GM19043 (cell line): ENCODE measurements around the gene CAPS.

Experiments used
- ATAC-seq: cut with Tn5 transposase; IDR thresholded peaks from one replicate; pipeline ENCODE4 v1.9.1; 2021; ENCODE audit warnings: low read depth; ENCODE audit not compliant: unreplicated experiment

Gene CAPS

GRCh38 chr19:5908773-5909442 lies 5.1 kb upstream of the CAPS start:
- ATAC-seq: no peak

GRCh38 chr19:5910638-5910907 lies 3.5 kb upstream of the CAPS start:
- no peak for ATAC-seq

DNA sequence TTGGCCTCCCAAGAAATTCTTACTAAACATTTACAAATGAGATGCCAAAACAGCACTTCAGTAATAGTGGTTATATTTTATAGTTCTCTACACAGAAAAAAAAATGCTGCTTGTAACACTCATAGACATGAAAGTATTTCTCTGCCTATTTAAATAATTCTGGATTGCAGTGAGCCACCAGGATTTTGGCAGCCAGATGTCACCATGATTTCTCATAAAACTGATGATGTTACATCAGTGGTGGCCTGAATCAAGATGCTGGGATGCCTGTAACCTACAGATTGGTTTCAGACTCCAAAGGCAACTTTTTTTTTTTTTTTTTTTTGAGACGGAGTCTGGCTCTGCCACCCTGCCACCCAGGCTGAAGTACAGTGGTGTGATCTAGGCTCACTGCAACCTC lies 2.7 kb upstream of the CAPS start:
- no peak for ATAC-seq

DNA sequence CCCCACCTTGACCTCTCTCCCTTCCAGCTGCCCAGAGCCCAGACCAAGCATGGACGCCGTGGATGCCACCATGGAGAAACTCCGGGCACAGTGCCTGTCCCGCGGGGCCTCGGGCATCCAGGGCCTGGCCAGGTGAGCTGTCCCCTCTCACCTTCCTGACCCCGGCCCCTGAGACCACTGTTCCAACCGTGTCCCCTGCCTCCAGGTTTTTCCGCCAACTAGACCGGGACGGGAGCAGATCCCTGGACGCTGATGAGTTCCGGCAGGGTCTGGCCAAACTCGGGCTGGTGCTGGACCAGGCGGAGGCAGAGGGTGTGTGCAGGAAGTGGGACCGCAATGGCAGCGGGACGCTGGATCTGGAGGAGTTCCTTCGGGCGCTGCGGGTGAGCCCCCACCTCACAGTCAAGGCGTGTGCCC lies 312 bp downstream of the CAPS start:
- no peak for ATAC-seq

- no peak for ATAC-seq
Measured at GRCh38 chr19:5914946-5915781, 1.1 kb downstream of the CAPS start.

DNA sequence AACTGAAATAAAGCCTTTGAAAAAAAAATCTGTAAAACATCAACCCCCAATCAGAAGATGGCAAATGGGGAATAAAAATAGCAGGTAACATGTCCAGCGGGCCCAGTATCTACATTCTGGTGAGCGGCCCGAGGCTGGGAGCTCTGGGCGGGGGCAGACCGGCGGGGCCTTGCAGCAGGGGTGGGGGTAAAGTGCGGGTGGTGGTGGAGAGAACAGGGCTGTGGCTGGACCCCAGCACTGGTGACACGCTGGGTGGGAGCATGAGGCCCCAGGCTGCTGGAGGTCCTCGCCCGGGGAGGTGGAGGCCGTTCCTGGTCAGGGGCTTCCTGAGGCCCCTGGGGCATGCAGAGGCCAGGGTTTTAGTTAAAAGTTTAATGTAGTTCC lies 1.7 kb downstream of the CAPS start:
- ATAC-seq: no peak

GRCh38 chr19:5916181-5916708 lies 2.2 kb downstream of the CAPS start:
- no peak for ATAC-seq

GRCh38 chr19:5917431-5918107 lies 3.5 kb downstream of the CAPS start:
- ATAC-seq: no peak

GRCh38 chr19:5918463-5919079 lies 4.5 kb downstream of the CAPS start:
- ATAC-seq: no peak

- no peak for ATAC-seq
Measured at GRCh38 chr19:5921516-5922160, 7.6 kb downstream of the CAPS start.

DNA sequence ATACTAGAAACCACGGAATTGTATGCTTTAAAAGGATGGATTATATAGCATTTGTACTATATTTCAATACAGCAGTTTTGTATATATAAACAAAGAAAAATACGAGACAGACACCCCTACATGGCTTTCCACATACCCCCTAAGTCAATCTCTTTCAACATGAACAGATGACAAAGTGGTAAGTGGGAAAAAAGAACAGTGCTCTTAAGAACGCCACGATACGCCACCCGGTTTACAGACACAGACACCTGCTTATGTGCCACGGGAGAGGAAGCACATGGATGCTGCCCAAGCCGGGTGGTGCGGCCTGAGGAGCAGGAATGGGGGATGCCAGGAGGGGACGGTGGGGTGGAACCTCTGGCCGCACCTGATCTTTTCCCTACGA lies 8.1 kb downstream of the CAPS start:
- no peak for ATAC-seq

- no peak for ATAC-seq
Measured at GRCh38 chr19:5923356-5923755, 9.3 kb downstream of the CAPS start.

GRCh38 chr19:5925830-5926427 lies 11.9 kb downstream of the CAPS start:
- no peak for ATAC-seq

DNA sequence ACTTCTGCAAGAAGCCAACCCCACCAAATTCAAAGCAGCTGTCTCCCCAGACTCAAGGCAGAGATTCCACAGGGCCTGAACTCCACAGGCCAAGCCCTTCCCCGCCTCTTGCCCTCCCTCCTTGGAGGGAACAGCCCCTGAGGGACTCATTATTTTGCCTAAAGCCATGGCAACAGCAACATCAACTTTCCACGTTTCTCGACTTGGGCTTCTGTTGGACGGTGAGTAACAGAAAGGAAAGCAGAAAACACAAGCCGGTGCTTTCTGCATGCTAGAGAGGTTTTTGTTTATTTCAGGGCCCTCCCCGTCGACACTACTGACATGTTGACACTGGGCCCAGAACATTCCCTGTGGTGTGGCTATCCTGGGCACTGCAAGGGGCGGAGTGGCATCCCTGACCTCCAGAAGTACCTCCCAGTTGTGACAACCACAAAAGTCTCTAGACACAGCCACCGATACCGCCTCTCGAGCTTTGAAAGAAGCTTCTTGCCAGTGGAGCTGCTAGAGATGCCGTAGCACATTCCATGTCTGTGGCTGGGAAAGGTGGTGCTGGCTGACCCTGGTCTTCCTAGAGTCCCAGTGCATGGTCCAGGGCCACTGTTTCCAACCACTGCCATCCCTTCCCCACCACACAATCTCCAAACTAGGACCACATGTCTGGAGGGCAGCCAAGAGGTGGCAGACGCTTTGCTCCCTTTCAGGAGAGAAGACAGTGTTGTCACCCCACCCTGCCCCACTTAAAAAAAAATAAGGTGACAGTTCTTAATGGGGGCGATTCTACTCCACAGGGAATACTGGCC lies 12.8 kb downstream of the CAPS start:
- no peak for ATAC-seq

- peak; percentile 72 for ATAC-seq
Measured at GRCh38 chr19:5927441-5927821, 13.4 kb downstream of the CAPS start.

DNA sequence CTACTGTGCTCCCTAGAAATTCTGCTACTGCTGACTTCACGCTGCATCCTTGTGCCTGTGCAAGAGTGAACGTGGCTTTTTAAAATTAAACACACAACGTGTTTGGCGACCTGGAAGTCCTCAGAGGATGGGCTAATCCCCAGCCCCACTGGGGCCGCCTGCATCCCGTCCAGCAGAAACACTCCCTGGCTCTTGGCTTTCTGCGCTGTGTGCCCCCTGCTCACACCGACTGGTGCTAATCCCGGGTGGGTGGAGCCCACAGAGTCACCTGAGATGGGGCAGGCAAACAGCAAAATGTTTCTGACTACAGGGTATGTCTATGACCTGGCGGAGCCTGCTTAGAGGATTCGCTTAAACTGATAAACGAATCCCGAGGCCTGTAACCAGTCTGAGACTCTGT lies 15.1 kb downstream of the CAPS start:
- ATAC-seq: no peak

DNA sequence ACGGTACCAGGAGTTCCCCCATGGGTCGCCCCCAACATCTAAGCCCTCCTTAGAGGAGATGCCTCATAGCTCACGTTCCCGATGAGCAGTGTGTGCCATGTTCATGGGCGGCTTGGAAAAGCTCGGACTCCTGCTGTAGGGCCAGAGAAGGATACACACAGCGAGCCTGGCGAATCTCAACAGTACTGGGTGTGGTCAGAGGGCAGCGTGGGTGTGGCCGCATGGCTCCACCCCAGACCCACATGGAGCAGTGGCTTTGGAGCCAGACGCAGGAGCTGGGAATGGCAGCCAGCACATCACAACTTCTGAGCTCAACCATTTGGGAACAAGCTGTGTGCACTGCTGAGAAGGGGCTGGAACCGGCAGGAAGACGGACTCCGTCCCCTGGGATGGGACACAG lies 15.6 kb downstream of the CAPS start:
- no peak for ATAC-seq

DNA sequence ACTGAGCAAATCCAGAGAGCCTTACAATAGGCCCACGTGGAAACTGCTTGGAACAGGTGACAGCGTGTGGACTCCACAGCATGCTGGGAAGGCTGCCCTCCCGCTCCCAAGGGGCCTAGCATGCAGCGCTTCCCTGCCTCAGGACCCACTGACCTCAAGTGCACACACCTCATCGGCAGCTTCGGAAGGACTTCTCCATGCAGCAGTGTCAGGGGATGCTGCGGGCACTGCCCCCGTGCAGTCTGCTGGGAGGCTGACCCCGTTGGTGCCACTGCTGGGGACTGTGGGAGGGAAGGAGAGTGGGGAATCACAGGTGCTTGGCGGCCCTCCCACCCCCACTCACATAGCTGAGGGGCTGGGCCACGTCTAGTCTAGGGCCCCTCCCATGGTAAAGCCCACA lies 17.2 kb downstream of the CAPS start:
- ATAC-seq: no peak

- ATAC-seq: no peak
Measured at GRCh38 chr19:5932146-5932545, 18.1 kb downstream of the CAPS start.
